HEK293 (cell line): ENCODE results near the gene METTL26.

ENCODE experiments used
- CTCF ChIA-PET: fragments of 350-600 bp; formaldehyde crosslinking; extraction: SDS; loops from one replicate; lab custom pipeline; 2021; ENCODE audit warnings: antibody characterized with exemption; lab: Yijun Ruan, JAX
- POLR2A ChIA-PET: fragments of 300-600 bp; formaldehyde crosslinking; extraction: SDS; loops from one replicate; lab custom pipeline; 2020; ENCODE audit warnings: antibody characterized with exemption, inconsistent platforms; lab: Yijun Ruan, JAX
- H3K27ac ChIP-seq: fragments of 200-500 bp; sonication (Bioruptor generic); 2 replicates; pipeline ENCODE4 v1.5.1; 2014; ENCODE audit warnings: low read depth, low read length, control low read depth, inconsistent platforms; ENCODE audit errors: extremely low read depth
- H3K36me3 ChIP-seq, 2 experiments: fragments of 200-500 bp in 1 of 2; sonication (Bioruptor generic) in 1 of 2; 1 replicate in 1 of 2; 2 replicates in 1 of 2; pipeline ENCODE4 v1.5.1; 2014 to 2017; ENCODE audit warnings: inconsistent platforms in 2 of 2, low read length in 2 of 2; ENCODE audit not compliant: control insufficient read depth in 2 of 2, insufficient read depth in 1 of 2
- H3K4me1 ChIP-seq: fragments of 200-500 bp; sonication (Bioruptor generic); 2 replicates; pipeline ENCODE4 v1.5.1; 2014; ENCODE audit warnings: mild to moderate bottlenecking, low read length, inconsistent platforms; ENCODE audit not compliant: control insufficient read depth, insufficient read depth
- H3K4me3 ChIP-seq: 2 replicates; pipeline ENCODE4 v1.5.1; 2011; ENCODE audit warnings: low read depth, mild to moderate bottlenecking, control low read depth, low read length, moderate library complexity
- H3K9me3 ChIP-seq: fragments of 200-500 bp; sonication (Bioruptor generic); 2 replicates; pipeline ENCODE4 v1.5.1; 2014; ENCODE audit warnings: low read depth, low read length, inconsistent platforms; ENCODE audit not compliant: control insufficient read depth, insufficient read depth
- BCL11B ChIP-seq: fragments of 450-650 bp; formaldehyde crosslinking; IDR thresholded peaks from 2 replicates; pipeline ENCODE4 v1.5.1; 2016; ENCODE audit warnings: low read depth, missing biosample characterization, missing genetic modification characterization
- EGR2 ChIP-seq: fragments of 450-650 bp; formaldehyde crosslinking; IDR thresholded peaks from 2 replicates; pipeline ENCODE4 v1.5.1; 2016; ENCODE audit warnings: low read depth, missing biosample characterization, missing genetic modification characterization
- GFI1B ChIP-seq: fragments of 450-650 bp; formaldehyde crosslinking; IDR thresholded peaks from 2 replicates; pipeline ENCODE4 v1.5.1; 2016; ENCODE audit warnings: missing biosample characterization, missing genetic modification characterization
- GLI4 ChIP-seq: fragments of 450-650 bp; formaldehyde crosslinking; IDR thresholded peaks from 2 replicates; pipeline ENCODE4 v1.5.1; 2016; ENCODE audit warnings: missing biosample characterization, missing genetic modification characterization
- MEIS1 ChIP-seq: sonication (generic); formaldehyde crosslinking; IDR thresholded peaks from 2 replicates; pipeline ENCODE4 v1.8.1; 2022; ENCODE audit warnings: missing genetic modification reagents, mild to moderate bottlenecking, borderline replicate concordance
- SP2 ChIP-seq: fragments of 450-650 bp; formaldehyde crosslinking; IDR thresholded peaks from 2 replicates; pipeline ENCODE4 v1.5.1; 2016; ENCODE audit warnings: missing biosample characterization, missing genetic modification characterization
- ZFHX2 ChIP-seq: fragments of 450-650 bp; formaldehyde crosslinking; conservative IDR thresholded peaks from 2 replicates; pipeline ENCODE4 v1.5.1; 2016; ENCODE audit warnings: missing biosample characterization, missing genetic modification characterization
- ZFP37 ChIP-seq: fragments of 450-650 bp; formaldehyde crosslinking; IDR thresholded peaks from 2 replicates; pipeline ENCODE4 v1.5.1; 2016; ENCODE audit warnings: missing biosample characterization, missing genetic modification characterization
- ZNF335 ChIP-seq: fragments of 450-650 bp; formaldehyde crosslinking; conservative IDR thresholded peaks from 2 replicates; pipeline ENCODE4 v1.5.1; 2016; ENCODE audit warnings: missing biosample characterization, missing genetic modification characterization
- ZNF529 ChIP-seq: fragments of 450-650 bp; formaldehyde crosslinking; IDR thresholded peaks from 2 replicates; pipeline ENCODE4 v1.5.1; 2017; ENCODE audit warnings: missing genetic modification characterization, missing biosample characterization; ENCODE audit not compliant: insufficient replicate concordance
- ZNF600 ChIP-seq: fragments of 450-650 bp; formaldehyde crosslinking; IDR thresholded peaks from 2 replicates; pipeline ENCODE4 v1.5.1; 2016; ENCODE audit warnings: missing biosample characterization, missing genetic modification characterization
- ZNF610 ChIP-seq: fragments of 450-650 bp; formaldehyde crosslinking; IDR thresholded peaks from 2 replicates; pipeline ENCODE4 v1.5.1; 2016; ENCODE audit warnings: missing biosample characterization, missing genetic modification characterization, borderline replicate concordance
- ZNF654 ChIP-seq: fragments of 450-650 bp; formaldehyde crosslinking; IDR thresholded peaks from 2 replicates; pipeline ENCODE4 v1.5.1; 2016; ENCODE audit warnings: low read depth, missing biosample characterization, missing genetic modification characterization
- ZNF768 ChIP-seq: fragments of 450-650 bp; formaldehyde crosslinking; IDR thresholded peaks from 2 replicates; pipeline ENCODE4 v1.5.1; 2018; ENCODE audit warnings: missing biosample characterization, mild to moderate bottlenecking, missing genetic modification characterization
- ZNF830 ChIP-seq: fragments of 450-650 bp; IDR thresholded peaks from 2 replicates; pipeline ENCODE4 v1.5.0; 2018; ENCODE audit warnings: missing biosample characterization, missing genetic modification characterization, low read depth, mild to moderate bottlenecking, moderate library complexity
- TF ChIP-seq, protein P1 (sequence below): fragments of 450-650 bp; formaldehyde crosslinking; IDR thresholded peaks from 2 replicates; pipeline ENCODE4 v1.5.0; 2017; ENCODE audit warnings: missing biosample characterization, missing genetic modification characterization, borderline replicate concordance
- TF ChIP-seq, protein P2 (sequence below): fragments of 450-650 bp; formaldehyde crosslinking; IDR thresholded peaks from 2 replicates; pipeline ENCODE4 v1.5.1; 2016; ENCODE audit warnings: missing biosample characterization, missing genetic modification characterization
- TF ChIP-seq, protein P3 (sequence below): fragments of 450-650 bp; formaldehyde crosslinking; IDR thresholded peaks from 2 replicates; pipeline ENCODE4 v1.5.1; 2017; ENCODE audit warnings: missing biosample characterization, missing genetic modification characterization

Gene METTL26

DNA sequence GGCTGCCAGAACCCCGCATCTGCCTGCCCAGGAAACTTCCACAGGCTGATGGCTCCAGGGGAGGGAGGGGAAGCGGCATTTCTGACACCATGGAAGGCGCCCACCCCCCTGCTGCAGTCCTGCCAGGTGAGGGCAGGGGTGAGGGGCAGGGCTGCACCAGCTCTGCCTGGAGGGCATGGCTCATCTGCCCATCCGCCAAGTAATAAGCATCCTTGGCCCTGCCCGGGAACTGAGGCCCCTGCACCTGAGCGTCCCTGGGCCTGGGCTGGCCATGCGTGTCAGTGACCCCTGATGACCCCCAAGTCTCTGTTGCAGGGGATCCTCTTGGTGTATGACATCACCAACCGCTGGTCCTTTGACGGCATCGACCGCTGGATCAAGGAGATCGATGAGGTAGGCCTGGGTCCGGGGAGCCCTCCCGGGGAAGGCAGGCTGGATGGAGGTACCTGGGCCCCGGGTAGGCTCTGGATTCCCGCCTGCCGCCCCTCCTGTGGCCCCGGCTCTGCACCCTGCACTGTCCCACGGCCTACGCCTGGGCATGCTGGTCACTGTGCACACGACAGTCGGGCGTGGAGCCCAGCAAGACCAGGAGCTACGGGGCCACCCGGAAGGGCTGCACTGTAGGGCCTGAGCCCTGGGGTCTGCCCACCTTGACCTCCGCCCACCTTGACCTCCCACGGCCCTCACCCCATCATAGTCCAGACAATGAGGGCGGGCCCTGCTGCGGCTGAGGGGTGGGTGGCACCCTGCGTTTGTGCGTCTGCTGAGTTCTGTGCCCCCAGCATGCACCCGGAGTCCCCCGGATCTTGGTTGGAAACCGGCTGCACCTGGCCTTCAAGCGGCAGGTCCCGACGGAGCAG lies 10.8 kb downstream of the METTL26 start:
- peak; percentile 33; the same call in 1 of the 2 replicates for TF ChIP-seq EGR2 (tag by site-specific recombination)
- TF ChIP-seq ZNF335 (tag by site-specific recombination), result no peak
- no peak for TF ChIP-seq ZNF529 (tag by site-specific recombination)
- peak; percentile 50; the same call in 1 of the 2 replicates for TF ChIP-seq ZFHX2 (tag by site-specific recombination)
- 0 out of 2 replicates have a peak, but pooled peaks have one; percentile 29 for TF ChIP-seq BCL11B (tag by site-specific recombination)
- no peaks in the 10 kb centered on the region; the same call in 1 of the 2 replicates for H3K4me1 ChIP-seq
- ChIA-PET POLR2A (interaction anchor here (0.6 to 1.4 kb wide), 3 partner anchors 11 to 747 kb away, joined by 3 to 5 read pairs (median 3); partner anchors contain the start of gene METTL26), CTCF (interaction anchor here (0.6 to 1.3 kb wide), 4 partner anchors 27 to 124 kb away, joined by 3 to 4 read pairs (median 3); no protein-coding TSS in a partner anchor)
- no peaks in the 10 kb centered on the region for H3K9me3 ChIP-seq
- no peak overlapping the region for H3K4me3 ChIP-seq
- H3K36me3 ChIP-seq, result no peaks in the 10 kb centered on the region
- H3K27ac ChIP-seq, result no peak overlapping the region

DNA sequence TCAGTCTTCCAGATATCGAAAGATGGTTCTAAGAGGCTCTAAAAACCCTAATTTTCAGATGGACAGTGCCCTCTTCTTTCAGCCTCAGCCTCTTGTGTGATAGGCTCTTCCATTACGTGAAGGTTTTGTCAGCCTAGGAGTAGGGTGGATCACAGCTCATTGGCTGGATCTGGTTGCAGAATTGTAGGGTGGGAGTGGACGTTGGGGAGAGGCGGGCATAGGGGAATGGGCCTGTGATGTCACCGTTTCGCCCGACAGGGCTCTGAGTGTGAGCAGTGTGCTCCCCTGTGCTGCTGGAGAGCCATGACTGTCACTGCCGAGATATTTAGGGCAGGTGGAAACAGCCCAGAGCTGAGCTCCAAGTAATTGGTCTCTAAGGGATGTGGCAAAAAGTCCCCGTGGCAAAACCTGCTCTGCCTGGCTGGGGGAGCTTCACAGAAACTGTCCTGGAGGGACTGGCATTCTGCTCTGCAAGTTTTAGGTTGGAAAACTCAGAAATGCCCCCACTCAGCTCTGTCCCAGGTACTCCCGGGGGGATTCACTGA lies 11.5 kb downstream of the METTL26 start:
- H3K9me3 ChIP-seq, result no peaks in the 10 kb centered on the region
- TF ChIP-seq, protein P1, sequence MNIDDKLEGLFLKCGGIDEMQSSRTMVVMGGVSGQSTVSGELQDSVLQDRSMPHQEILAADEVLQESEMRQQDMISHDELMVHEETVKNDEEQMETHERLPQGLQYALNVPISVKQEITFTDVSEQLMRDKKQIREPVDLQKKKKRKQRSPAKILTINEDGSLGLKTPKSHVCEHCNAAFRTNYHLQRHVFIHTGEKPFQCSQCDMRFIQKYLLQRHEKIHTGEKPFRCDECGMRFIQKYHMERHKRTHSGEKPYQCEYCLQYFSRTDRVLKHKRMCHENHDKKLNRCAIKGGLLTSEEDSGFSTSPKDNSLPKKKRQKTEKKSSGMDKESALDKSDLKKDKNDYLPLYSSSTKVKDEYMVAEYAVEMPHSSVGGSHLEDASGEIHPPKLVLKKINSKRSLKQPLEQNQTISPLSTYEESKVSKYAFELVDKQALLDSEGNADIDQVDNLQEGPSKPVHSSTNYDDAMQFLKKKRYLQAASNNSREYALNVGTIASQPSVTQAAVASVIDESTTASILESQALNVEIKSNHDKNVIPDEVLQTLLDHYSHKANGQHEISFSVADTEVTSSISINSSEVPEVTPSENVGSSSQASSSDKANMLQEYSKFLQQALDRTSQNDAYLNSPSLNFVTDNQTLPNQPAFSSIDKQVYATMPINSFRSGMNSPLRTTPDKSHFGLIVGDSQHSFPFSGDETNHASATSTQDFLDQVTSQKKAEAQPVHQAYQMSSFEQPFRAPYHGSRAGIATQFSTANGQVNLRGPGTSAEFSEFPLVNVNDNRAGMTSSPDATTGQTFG (tag by site-specific recombination), result no peak
- TF ChIP-seq, protein P2, sequence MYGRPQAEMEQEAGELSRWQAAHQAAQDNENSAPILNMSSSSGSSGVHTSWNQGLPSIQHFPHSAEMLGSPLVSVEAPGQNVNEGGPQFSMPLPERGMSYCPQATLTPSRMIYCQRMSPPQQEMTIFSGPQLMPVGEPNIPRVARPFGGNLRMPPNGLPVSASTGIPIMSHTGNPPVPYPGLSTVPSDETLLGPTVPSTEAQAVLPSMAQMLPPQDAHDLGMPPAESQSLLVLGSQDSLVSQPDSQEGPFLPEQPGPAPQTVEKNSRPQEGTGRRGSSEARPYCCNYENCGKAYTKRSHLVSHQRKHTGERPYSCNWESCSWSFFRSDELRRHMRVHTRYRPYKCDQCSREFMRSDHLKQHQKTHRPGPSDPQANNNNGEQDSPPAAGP (tag by site-specific recombination), result 0 out of 2 replicates have a peak, but pooled peaks have one; percentile 23
- TF ChIP-seq SP2 (tag by site-specific recombination) (peak; percentile 52; the same call in 1 of the 2 replicates), ZNF600 (tag by site-specific recombination) (0 out of 2 replicates have a peak, but pooled peaks have one; percentile 18), ZNF830 (tag by site-specific recombination) (no peak)
- TF ChIP-seq, all 188 proteins: peak for 3
- Histone ChIP-seq H3K4me3 (no peak overlapping the region), H3K36me3 (no peaks in the 10 kb centered on the region), H3K27ac (no peak overlapping the region), H3K4me1 (no peaks in the 10 kb centered on the region; the same call in 1 of the 2 replicates)
- POLR2A ChIA-PET, result interaction anchor here (0.6 to 1.4 kb wide), 4 partner anchors 9 to 747 kb away, joined by 3 to 5 read pairs (median 3); partner anchors contain the start of gene METTL26
- CTCF ChIA-PET, result interaction anchor here (0.6 to 1.3 kb wide), 5 partner anchors 24 to 123 kb away, joined by 3 to 4 read pairs (median 3); no protein-coding TSS in a partner anchor

DNA sequence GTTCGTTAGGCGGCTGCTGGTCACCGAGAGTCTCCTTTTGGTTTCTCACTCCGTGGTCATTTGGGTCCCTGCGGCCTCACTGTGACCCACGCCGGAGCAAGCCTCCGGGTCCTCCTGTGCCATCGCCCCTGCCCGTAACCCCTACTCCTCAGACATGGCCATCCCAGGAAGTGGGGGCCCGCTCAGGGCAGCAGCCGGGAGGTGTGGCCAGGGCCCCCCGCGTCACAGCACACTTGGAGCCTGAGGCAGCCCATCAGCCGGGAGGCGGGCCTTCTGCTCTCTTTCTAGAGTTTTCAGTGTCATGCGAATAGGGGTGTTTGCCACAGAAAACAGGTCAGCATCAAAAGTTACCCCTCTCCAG lies 13.2 kb downstream of the METTL26 start:
- no peak overlapping the region for H3K27ac ChIP-seq
- no peaks in the 10 kb centered on the region for H3K9me3 ChIP-seq
- no peak overlapping the region for H3K4me3 ChIP-seq
- ChIA-PET POLR2A (no interaction called here), CTCF (no interaction called here)
- H3K4me1 ChIP-seq, result no peaks in the 10 kb centered on the region; the same call in 1 of the 2 replicates
- TF ChIP-seq MEIS1 (CRISPR knock-in tag), result no peak
- no peak for TF ChIP-seq GLI4 (tag by site-specific recombination)
- TF ChIP-seq GFI1B, result no peak
- TF ChIP-seq, protein P3, sequence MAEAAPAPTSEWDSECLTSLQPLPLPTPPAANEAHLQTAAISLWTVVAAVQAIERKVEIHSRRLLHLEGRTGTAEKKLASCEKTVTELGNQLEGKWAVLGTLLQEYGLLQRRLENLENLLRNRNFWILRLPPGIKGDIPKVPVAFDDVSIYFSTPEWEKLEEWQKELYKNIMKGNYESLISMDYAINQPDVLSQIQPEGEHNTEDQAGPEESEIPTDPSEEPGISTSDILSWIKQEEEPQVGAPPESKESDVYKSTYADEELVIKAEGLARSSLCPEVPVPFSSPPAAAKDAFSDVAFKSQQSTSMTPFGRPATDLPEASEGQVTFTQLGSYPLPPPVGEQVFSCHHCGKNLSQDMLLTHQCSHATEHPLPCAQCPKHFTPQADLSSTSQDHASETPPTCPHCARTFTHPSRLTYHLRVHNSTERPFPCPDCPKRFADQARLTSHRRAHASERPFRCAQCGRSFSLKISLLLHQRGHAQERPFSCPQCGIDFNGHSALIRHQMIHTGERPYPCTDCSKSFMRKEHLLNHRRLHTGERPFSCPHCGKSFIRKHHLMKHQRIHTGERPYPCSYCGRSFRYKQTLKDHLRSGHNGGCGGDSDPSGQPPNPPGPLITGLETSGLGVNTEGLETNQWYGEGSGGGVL (tag by site-specific recombination), result no peak
- no peak for TF ChIP-seq ZNF768 (tag by site-specific recombination)
- TF ChIP-seq ZNF610 (tag by site-specific recombination), result no peak
- TF ChIP-seq ZNF335 (tag by site-specific recombination), result no peak
- no peak for TF ChIP-seq ZNF654 (tag by site-specific recombination)
- TF ChIP-seq ZFP37, result no peak
- H3K36me3 ChIP-seq, result no peaks in the 10 kb centered on the region
